Suprapubic skin (tissue), 4 donors: ENCODE data around the gene SYT11. TPM values are rescaled to one million over a fixed set of nuclear protein-coding genes. Genes with fewer than 3 reads are reported as not detected.

Experiments
- DNase-seq, 2 donors: peaks; one replicate each; pipeline ENCODE4 v3.0.0-alpha.2; 2019; ENCODE audit warnings: low spot score in 2 of 2
- H3K27ac ChIP-seq: fragments of 200-600 bp; sonication (generic); one replicate; pipeline ENCODE4 v1.5.1; 2019
- H3K27me3 ChIP-seq: fragments of 200-600 bp; sonication (generic); one replicate; pipeline ENCODE4 v1.5.1; 2019
- H3K36me3 ChIP-seq: fragments of 200-600 bp; sonication (generic); one replicate; pipeline ENCODE4 v1.5.1; 2019
- H3K4me1 ChIP-seq: fragments of 200-600 bp; sonication (generic); one replicate; pipeline ENCODE4 v1.5.1; 2019
- H3K4me3 ChIP-seq: fragments of 200-600 bp; sonication (generic); one replicate; pipeline ENCODE4 v1.5.1; 2019; ENCODE audit warnings: mild to moderate bottlenecking
- H3K9me3 ChIP-seq: fragments of 200-600 bp; sonication (generic); one replicate; pipeline ENCODE4 v1.5.1; 2019
- EP300 ChIP-seq: sonication (generic); formaldehyde crosslinking; IDR thresholded peaks from one replicate; pipeline ENCODE4 v1.6.1; 2017; ENCODE audit warnings: antibody characterized with exemption
- POLR2A ChIP-seq, 2 donors: fragments of 450-650 bp; IDR thresholded peaks; one replicate each; pipeline ENCODE4 v1.6.1; 2017; ENCODE audit warnings: antibody characterized with exemption in 2 of 2, mild to moderate bottlenecking in 2 of 2, moderate library complexity in 2 of 2
- POLR2AphosphoS5 ChIP-seq, 3 donors: sonication (generic); formaldehyde crosslinking; IDR thresholded peaks; one replicate each; pipeline ENCODE4 v1.6.1; 2017; ENCODE audit warnings: antibody characterized with exemption in 3 of 3
- WGBS: methylation state at CpG from one replicate; pipeline ENCODE4 v1.1.5; 2018; 5-methylcytosine and 5-hydroxymethylcytosine counted together
- total RNA-seq, 4 donors: library from RNA; depleted of rRNA; stranded (reverse); fragments of >200 nt; gene quantifications; one replicate each; pipeline ENCODE4 v1.1.0, GENCODE V29; 2016
- TF ChIP-seq, protein P1 (sequence below), 2 donors: fragments of 200-600 bp in 1 of 2; fragments of 450-650 bp in 1 of 2; sonication (generic) in 1 of 2; IDR thresholded peaks; one replicate each; pipeline ENCODE4 v1.5.1; 2016 to 2019; ENCODE audit warnings: antibody characterized with exemption in 2 of 2, mild to moderate bottlenecking in 1 of 2, moderate library complexity in 1 of 2

SYT11 gene, protein sequence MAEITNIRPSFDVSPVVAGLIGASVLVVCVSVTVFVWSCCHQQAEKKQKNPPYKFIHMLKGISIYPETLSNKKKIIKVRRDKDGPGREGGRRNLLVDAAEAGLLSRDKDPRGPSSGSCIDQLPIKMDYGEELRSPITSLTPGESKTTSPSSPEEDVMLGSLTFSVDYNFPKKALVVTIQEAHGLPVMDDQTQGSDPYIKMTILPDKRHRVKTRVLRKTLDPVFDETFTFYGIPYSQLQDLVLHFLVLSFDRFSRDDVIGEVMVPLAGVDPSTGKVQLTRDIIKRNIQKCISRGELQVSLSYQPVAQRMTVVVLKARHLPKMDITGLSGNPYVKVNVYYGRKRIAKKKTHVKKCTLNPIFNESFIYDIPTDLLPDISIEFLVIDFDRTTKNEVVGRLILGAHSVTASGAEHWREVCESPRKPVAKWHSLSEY
- 1 to 10 TPM; 2.2 to 3.3 (median 2.7) TPM for total RNA-seq

DNA sequence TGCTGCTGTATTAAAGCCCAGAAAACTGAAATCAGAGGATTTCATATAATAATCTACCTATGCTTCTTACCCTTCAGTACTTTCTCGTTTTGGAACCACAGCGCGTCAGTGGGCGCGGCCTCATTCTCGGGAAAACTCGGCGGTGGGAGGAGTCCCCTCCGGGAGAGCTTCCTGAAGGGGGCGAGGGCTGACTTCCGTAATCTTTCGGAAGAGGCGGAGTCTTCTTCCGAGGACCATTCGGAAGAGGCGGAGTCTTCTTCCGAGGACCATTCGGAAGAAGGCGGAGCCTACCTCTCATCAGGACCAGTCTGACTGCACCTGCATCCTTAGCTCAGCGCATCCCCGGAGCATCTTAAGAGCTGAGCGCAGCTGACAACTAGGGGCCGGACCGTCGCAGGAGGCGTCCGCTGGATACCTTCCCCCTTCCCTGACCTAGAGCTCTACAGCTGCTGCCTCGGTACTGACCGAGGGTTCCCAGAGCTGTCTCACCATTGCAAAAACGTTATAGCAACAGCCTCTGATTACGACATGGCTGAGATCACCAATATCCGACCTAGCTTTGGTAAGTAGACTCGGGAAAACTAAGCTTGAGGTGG is at the start of gene SYT11:
SYT11 (plus strand) TSS at position 334 of the 596 bp plus-strand sequence; CDS start at position 529, 195 bp downstream.
- no peak for TF ChIP-seq POLR2A (IDR thresholded peaks at IDR 0.05)
- TF ChIP-seq, protein P1, sequence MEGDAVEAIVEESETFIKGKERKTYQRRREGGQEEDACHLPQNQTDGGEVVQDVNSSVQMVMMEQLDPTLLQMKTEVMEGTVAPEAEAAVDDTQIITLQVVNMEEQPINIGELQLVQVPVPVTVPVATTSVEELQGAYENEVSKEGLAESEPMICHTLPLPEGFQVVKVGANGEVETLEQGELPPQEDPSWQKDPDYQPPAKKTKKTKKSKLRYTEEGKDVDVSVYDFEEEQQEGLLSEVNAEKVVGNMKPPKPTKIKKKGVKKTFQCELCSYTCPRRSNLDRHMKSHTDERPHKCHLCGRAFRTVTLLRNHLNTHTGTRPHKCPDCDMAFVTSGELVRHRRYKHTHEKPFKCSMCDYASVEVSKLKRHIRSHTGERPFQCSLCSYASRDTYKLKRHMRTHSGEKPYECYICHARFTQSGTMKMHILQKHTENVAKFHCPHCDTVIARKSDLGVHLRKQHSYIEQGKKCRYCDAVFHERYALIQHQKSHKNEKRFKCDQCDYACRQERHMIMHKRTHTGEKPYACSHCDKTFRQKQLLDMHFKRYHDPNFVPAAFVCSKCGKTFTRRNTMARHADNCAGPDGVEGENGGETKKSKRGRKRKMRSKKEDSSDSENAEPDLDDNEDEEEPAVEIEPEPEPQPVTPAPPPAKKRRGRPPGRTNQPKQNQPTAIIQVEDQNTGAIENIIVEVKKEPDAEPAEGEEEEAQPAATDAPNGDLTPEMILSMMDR (IDR thresholded peaks at IDR 0.05), result no peak
- TF ChIP-seq EP300, result no peak
- no peak for TF ChIP-seq POLR2AphosphoS5 (IDR thresholded peaks at IDR 0.05)
- H3K27me3 ChIP-seq, result no peaks in the 10 kb centered on the region
- peak; percentile 96 to 97 for DNase-seq
- H3K27ac ChIP-seq, result peak within 1 kb of the TSS; percentile 68
- H3K4me1 ChIP-seq, result peaks cover 38% of the 10 kb centered on the region
- peaks cover 5% of the 10 kb centered on the region for H3K36me3 ChIP-seq
- 2% methylated on average over 31 of the region's 33 CpGs for WGBS
- peak within 1 kb of the TSS; percentile 41 for H3K4me3 ChIP-seq
- H3K9me3 ChIP-seq, result no peaks in the 10 kb centered on the region

DNA sequence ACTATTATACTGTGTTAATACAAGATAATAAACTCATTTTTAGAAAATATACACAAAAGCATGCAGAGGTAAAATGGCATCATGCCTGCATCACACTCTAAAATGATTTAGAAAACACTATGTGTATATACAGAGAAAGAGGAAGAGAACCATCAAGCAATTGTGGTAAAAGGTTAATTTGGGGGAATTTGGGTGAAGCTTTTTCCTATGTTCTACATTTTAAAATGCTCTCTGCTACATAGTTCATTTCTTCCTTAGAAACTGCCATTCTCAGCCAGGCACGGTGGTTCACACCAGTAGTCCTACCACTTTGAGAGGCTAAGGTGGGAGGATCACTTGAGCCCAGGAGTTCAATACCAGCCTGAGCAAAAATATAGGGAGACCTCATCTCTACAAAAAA is 46.5 kb upstream of the SYT11 start:
- no peak for DNase-seq
- Histone ChIP-seq H3K27ac (no peak overlapping the region), H3K9me3 (no peaks in the 10 kb centered on the region), H3K27me3 (no peaks in the 10 kb centered on the region), H3K36me3 (peaks cover 66% of the 10 kb centered on the region), H3K4me1 (no peaks in the 10 kb centered on the region), H3K4me3 (no peak overlapping the region)
- TF ChIP-seq, protein P1 (IDR thresholded peaks at IDR 0.05), result no peak
- TF ChIP-seq POLR2AphosphoS5 (IDR thresholded peaks at IDR 0.05), result no peak
- no peak for TF ChIP-seq EP300
- TF ChIP-seq POLR2A (IDR thresholded peaks at IDR 0.05), result no peak
- WGBS, result 96% methylated on average over 1 of the region's 1 CpG

DNA sequence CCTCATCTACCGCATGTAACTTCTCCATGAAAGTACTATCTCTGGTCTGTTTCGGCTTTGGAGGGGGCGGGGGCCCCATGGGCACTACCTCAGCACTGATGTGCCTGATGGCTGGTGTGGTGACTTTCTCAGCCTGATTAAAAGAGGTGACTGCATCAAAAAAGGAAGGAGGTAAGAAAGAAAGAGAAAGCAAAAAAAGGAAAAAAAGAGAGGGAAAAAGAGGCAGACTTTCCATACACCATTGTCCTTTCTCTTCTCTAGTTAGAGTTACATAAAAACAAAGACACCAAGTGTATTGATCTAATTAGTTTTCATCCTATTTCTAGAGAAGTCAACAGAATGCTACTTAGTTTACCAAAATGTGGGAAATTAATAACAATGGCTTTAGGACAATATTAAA is 45.7 kb upstream of the SYT11 start:
- Histone ChIP-seq H3K36me3 (peaks cover 70% of the 10 kb centered on the region), H3K4me3 (no peak overlapping the region), H3K9me3 (no peaks in the 10 kb centered on the region), H3K27me3 (no peaks in the 10 kb centered on the region), H3K4me1 (no peaks in the 10 kb centered on the region), H3K27ac (no peak overlapping the region)
- TF ChIP-seq POLR2AphosphoS5 (IDR thresholded peaks at IDR 0.05), result no peak
- TF ChIP-seq POLR2A (IDR thresholded peaks at IDR 0.05), result no peak
- TF ChIP-seq, protein P1 (IDR thresholded peaks at IDR 0.05), result no peak
- no peak for TF ChIP-seq EP300
- 97% methylated on average over 3 of the region's 3 CpGs for WGBS
- no peak for DNase-seq

DNA sequence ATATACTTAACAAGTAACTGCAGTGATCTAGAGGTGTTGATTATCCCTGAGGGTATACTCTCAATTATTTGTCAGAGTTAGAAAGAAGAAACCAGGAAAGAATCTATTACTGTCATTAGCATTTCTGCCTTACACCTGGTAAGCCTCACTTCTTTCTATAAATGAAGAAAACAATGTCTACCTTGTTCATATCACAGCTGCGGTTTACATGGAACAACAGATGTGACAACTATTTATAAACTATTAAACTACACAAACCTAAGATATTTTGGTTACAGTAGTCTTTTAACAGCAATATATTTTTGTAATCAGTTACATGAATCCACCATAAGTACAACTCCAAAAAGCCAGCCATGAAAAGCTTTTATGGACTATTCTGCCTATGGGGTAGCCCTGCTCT is 43.0 kb upstream of the SYT11 start:
- WGBS, result 88% methylated on average over 1 of the region's 1 CpG
- no peak for DNase-seq
- no peak overlapping the region for H3K27ac ChIP-seq
- peaks cover 90% of the 10 kb centered on the region for H3K36me3 ChIP-seq
- H3K4me1 ChIP-seq, result no peaks in the 10 kb centered on the region
- no peak overlapping the region for H3K4me3 ChIP-seq
- TF ChIP-seq POLR2A (IDR thresholded peaks at IDR 0.05) (no peak), POLR2AphosphoS5 (IDR thresholded peaks at IDR 0.05) (no peak), EP300 (no peak)
- TF ChIP-seq, protein P1 (IDR thresholded peaks at IDR 0.05), result no peak
- H3K27me3 ChIP-seq, result no peaks in the 10 kb centered on the region
- no peaks in the 10 kb centered on the region for H3K9me3 ChIP-seq

DNA sequence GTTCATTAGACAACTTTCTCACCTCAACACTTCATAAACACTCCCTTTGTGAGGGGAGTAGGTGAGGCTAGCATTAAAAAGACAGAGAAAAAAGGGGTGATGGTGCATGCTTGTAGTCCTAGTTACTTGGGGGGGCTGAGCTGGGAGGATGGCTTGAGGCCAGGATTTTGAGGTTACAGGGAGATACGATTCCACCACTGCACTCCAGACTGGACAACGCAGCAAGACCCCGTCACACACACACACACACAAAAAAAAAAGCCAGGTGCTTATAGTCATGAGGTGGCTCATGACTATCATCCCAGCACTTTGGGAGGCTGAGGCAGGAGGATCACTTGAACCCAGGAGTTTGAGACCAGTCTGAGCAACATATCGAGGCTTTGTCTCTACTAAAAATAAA is 31.9 kb upstream of the SYT11 start:
- H3K9me3 ChIP-seq, result no peaks in the 10 kb centered on the region
- no peak overlapping the region for H3K27ac ChIP-seq
- 85% methylated on average over 4 of the region's 4 CpGs for WGBS
- no peak for DNase-seq
- no peak for TF ChIP-seq POLR2AphosphoS5 (IDR thresholded peaks at IDR 0.05)
- no peak for TF ChIP-seq EP300
- no peak for TF ChIP-seq POLR2A (IDR thresholded peaks at IDR 0.05)
- H3K4me3 ChIP-seq, result no peak overlapping the region
- H3K27me3 ChIP-seq, result no peaks in the 10 kb centered on the region
- H3K36me3 ChIP-seq, result peaks cover 44% of the 10 kb centered on the region
- no peaks in the 10 kb centered on the region for H3K4me1 ChIP-seq
